Endodermal cell (in vitro differentiated cells): ENCODE data around the gene TNNC1. TPM values are rescaled to one million over a fixed set of nuclear protein-coding genes. Genes with fewer than 3 reads are reported as not detected.

Experiments used
- DNase-seq: peaks from one replicate; pipeline ENCODE4 v3.0.0-alpha.2; 2017
- H3K27ac ChIP-seq: 2 replicates; pipeline ENCODE4 v1.5.1; 2013; ENCODE audit warnings: mild to moderate bottlenecking, low read depth, low read length, moderate library complexity
- H3K27me3 ChIP-seq: 2 replicates; pipeline ENCODE4 v1.6.1; 2013; ENCODE audit warnings: mild to moderate bottlenecking, low read length, moderate library complexity; ENCODE audit not compliant: insufficient read depth, control insufficient read depth, poor library complexity, severe bottlenecking
- H3K36me3 ChIP-seq: 2 replicates; pipeline ENCODE4 v1.7.0; 2013; ENCODE audit warnings: mild to moderate bottlenecking, low read length, moderate library complexity; ENCODE audit not compliant: control insufficient read depth, insufficient read depth
- H3K4me1 ChIP-seq: one replicate; pipeline ENCODE4 v1.7.0; 2013; ENCODE audit warnings: low read length; ENCODE audit not compliant: control insufficient read depth, insufficient read depth
- H3K4me3 ChIP-seq: 2 replicates; pipeline ENCODE4 v1.5.1; 2013; ENCODE audit warnings: mild to moderate bottlenecking, low read length, moderate library complexity
- H3K9ac ChIP-seq: 2 replicates; pipeline ENCODE4 v1.6.1; 2013; ENCODE audit warnings: mild to moderate bottlenecking, low read length, moderate library complexity; ENCODE audit not compliant: poor library complexity, severe bottlenecking; ENCODE audit errors: extremely low read depth
- H3K9me3 ChIP-seq: 2 replicates; pipeline ENCODE4 v1.6.1; 2013; ENCODE audit warnings: mild to moderate bottlenecking, low read length, moderate library complexity; ENCODE audit not compliant: control insufficient read depth
- H3K27ac Mint-ChIP-seq: 2 replicates; pipeline ENCODE4 v1.8.0; 2020; ENCODE audit warnings: mixed read lengths
- H3K27me3 Mint-ChIP-seq: 2 replicates; pipeline ENCODE4 v1.8.0; 2021; ENCODE audit warnings: mild to moderate bottlenecking, mixed read lengths; ENCODE audit not compliant: insufficient read depth
- H3K36me3 Mint-ChIP-seq: 2 replicates; pipeline ENCODE4 v1.8.0; 2020; ENCODE audit warnings: low read depth, mixed read lengths
- H3K4me1 Mint-ChIP-seq: 2 replicates; pipeline ENCODE4 v1.8.0; 2020; ENCODE audit warnings: mixed read lengths
- H3K4me3 Mint-ChIP-seq: 2 replicates; pipeline ENCODE4 v1.8.0; 2020; ENCODE audit warnings: mild to moderate bottlenecking, moderate library complexity, mixed read lengths
- H3K9me3 Mint-ChIP-seq: 2 replicates; pipeline ENCODE4 v1.8.0; 2020; ENCODE audit warnings: mild to moderate bottlenecking, mixed read lengths
- WGBS, 2 experiments: methylation state at CpG; one replicate each; pipeline versions ENCODE4 v1.1.5 to v1.1.7; 2013; ENCODE audit warnings: missing lambda C conversion rate in 2 of 2, mixed read lengths in 1 of 2; ENCODE audit not compliant: insufficient coverage in 1 of 2, insufficient read length in 1 of 2; 5-methylcytosine and 5-hydroxymethylcytosine counted together
- total RNA-seq, 2 donors: library from RNA; stranded (reverse); fragmentation: NEBNext Ultra II Directional in 1 of 2; extraction: Animal tissue kit (Norgen Biotek cat#: 25700) in 1 of 2; gene quantifications; 2 replicates in 1 of 2; 3 replicates in 1 of 2; pipeline ENCODE4 v1.2.1, GENCODE V29; 2021
- TF ChIP-seq, protein P1 (sequence below): fragments of 200-600 bp; sonication (generic); conservative IDR thresholded peaks from 2 replicates; pipeline ENCODE4 v1.5.0; 2021; ENCODE audit warnings: antibody characterized with exemption, mild to moderate bottlenecking

TNNC1 gene
- total RNA-seq, 2 donors from 2014 or later, result 44.8 to 64.6 TPM

DNA sequence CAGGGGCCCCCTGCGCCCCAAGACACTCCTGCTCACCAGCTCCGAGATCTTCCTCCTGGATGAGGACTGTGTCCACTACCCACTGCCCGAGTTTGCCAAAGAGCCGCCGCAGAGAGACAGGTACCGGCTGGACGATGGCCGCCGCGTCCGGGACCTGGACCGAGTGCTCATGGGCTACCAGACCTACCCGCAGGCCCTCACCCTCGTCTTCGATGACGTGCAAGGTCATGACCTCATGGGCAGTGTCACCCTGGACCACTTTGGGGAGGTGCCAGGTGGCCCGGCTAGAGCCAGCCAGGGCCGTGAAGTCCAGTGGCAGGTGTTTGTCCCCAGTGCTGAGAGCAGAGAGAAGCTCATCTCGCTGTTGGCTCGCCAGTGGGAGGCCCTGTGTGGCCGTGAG, 38.2 kb upstream of the TNNC1 start:
- no peak overlapping the region for H3K4me3 Mint-ChIP-seq
- peak overlapping the region; percentile 29 for H3K27ac ChIP-seq
- no peak overlapping the region for H3K4me3 ChIP-seq
- no peaks in the 10 kb centered on the region for H3K4me1 Mint-ChIP-seq
- no peaks in the 10 kb centered on the region for H3K9me3 Mint-ChIP-seq
- peaks cover 32% of the 10 kb centered on the region for H3K36me3 Mint-ChIP-seq
- H3K9me3 ChIP-seq, result no peaks in the 10 kb centered on the region
- no peaks in the 10 kb centered on the region for H3K27me3 ChIP-seq
- H3K27me3 Mint-ChIP-seq, result no peaks in the 10 kb centered on the region
- no peak for DNase-seq
- H3K4me1 ChIP-seq, result no peaks in the 10 kb centered on the region
- TF ChIP-seq, protein P1, sequence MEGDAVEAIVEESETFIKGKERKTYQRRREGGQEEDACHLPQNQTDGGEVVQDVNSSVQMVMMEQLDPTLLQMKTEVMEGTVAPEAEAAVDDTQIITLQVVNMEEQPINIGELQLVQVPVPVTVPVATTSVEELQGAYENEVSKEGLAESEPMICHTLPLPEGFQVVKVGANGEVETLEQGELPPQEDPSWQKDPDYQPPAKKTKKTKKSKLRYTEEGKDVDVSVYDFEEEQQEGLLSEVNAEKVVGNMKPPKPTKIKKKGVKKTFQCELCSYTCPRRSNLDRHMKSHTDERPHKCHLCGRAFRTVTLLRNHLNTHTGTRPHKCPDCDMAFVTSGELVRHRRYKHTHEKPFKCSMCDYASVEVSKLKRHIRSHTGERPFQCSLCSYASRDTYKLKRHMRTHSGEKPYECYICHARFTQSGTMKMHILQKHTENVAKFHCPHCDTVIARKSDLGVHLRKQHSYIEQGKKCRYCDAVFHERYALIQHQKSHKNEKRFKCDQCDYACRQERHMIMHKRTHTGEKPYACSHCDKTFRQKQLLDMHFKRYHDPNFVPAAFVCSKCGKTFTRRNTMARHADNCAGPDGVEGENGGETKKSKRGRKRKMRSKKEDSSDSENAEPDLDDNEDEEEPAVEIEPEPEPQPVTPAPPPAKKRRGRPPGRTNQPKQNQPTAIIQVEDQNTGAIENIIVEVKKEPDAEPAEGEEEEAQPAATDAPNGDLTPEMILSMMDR, result no peak
- peaks cover 28% of the 10 kb centered on the region for H3K36me3 ChIP-seq
- H3K27ac Mint-ChIP-seq, result no peak overlapping the region
- WGBS, 2 experiments, result 92 to 96% methylated on average over 19 to 21 of the region's 21 CpGs
- H3K9ac ChIP-seq, result no peak overlapping the region

DNA sequence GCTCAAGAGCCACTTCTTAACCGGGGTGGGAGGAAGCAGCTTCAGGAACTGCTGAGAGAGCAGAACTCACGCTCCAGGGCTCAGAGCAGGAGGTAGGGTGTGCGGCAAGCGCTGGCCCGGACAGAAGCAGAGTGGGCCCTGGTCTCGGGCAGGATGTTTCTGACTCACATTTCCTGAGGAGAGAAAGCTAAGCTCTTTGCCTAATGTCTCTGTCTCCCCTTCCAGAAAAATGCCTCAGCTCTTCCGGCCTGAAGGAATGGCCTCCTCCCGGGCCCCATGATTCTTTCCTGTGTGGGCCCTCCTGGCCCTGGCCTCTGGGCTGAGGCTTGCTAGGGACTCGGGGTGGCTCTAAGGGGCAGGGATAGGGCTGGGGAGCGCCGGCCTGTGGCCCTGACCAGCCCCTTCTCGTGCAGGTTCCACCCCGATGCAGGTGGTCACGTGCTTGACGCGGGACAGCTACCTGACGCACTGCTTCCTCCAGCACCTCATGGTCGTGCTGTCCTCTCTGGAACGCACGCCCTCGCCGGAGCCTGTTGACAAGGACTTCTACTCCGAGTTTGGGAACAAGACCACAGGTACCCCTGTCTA, 37.2 kb upstream of the TNNC1 start:
- peaks cover 34% of the 10 kb centered on the region for H3K36me3 ChIP-seq
- 96 to 97% methylated on average over 21 to 23 of the region's 23 CpGs for WGBS, 2 experiments
- peaks cover 37% of the 10 kb centered on the region for H3K36me3 Mint-ChIP-seq

DNA sequence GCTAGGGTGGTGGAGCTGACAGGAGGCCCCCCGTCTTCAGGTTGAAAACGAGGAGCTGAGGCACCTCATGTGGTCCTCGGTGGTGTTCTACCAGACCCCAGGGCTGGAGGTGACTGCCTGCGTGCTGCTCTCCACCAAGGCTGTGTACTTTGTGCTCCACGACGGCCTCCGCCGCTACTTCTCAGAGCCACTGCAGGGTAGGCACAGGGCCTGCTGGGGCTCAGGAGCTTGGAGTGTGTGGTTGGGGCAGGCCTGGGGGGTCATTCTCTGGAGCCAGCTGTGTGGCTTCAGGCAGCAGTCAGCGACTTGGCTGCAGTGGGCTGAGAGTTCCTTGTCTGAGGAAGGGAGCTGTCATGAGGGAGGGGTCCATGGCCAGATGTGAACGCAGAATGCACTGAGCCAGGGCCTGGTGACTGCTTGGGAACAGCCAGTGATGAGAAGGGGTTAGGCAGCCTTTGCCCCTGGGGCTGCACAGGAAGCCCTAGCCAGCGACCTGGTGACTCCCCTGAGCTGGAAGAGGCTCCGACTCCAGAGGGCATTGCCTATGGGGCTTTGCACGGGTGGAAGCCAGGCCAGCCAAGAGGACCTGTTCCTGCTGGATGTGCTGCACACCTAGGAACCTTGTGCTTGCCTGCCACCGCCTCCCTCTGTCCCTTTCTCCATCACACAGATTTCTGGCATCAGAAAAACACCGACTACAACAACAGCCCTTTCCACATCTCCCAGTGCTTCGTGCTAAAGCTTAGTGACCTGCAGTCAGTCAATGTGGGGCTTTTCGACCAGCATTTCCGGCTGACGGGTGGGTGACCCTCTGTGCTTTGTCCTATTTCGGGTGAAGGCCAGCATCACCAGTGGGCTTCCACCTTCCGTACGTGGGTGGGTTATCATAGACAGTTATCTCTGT, 36.4 kb upstream of the TNNC1 start:
- H3K4me3 Mint-ChIP-seq, result no peak overlapping the region
- H3K36me3 Mint-ChIP-seq, result peaks cover 45% of the 10 kb centered on the region

More for the DNA sequence above, 37.2 kb upstream of the TNNC1 start:
- H3K27me3 Mint-ChIP-seq, result no peaks in the 10 kb centered on the region
- no peak for DNase-seq
- no peaks in the 10 kb centered on the region for H3K27me3 ChIP-seq
- TF ChIP-seq, protein P1, result no peak
- no peaks in the 10 kb centered on the region for H3K4me1 Mint-ChIP-seq
- no peak overlapping the region for H3K27ac Mint-ChIP-seq
- no peaks in the 10 kb centered on the region for H3K9me3 Mint-ChIP-seq
- no peak overlapping the region for H3K4me3 Mint-ChIP-seq
- H3K4me1 ChIP-seq, result no peaks in the 10 kb centered on the region
- H3K4me3 ChIP-seq, result no peak overlapping the region
- H3K27ac ChIP-seq, result no peak overlapping the region
- no peaks in the 10 kb centered on the region for H3K9me3 ChIP-seq
- no peak overlapping the region for H3K9ac ChIP-seq

More for the DNA sequence above, 36.4 kb upstream of the TNNC1 start:
- no peaks in the 10 kb centered on the region for H3K4me1 ChIP-seq
- Mint-ChIP-seq H3K4me1 (no peaks in the 10 kb centered on the region), H3K9me3 (no peaks in the 10 kb centered on the region), H3K27me3 (no peaks in the 10 kb centered on the region), H3K27ac (no peak overlapping the region)
- no peaks in the 10 kb centered on the region for H3K27me3 ChIP-seq
- no peak overlapping the region for H3K9ac ChIP-seq
- no peaks in the 10 kb centered on the region for H3K9me3 ChIP-seq
- DNase-seq, result no peak
- H3K36me3 ChIP-seq, result peaks cover 41% of the 10 kb centered on the region
- H3K27ac ChIP-seq, result no peak overlapping the region
- TF ChIP-seq, protein P1, result no peak
- WGBS, 2 experiments, result 88 to 100% methylated on average over 10 to 22 of the region's 22 CpGs
- H3K4me3 ChIP-seq, result no peak overlapping the region
